Spinal cord (tissue), 10 donors: ENCODE data around the gene RNASE13. TPM values are rescaled to one million over a fixed set of nuclear protein-coding genes. Genes with fewer than 3 reads are reported as not detected.

Experiments used
- DNase-seq, 6 donors: peaks; one replicate each; pipeline versions ENCODE4 v3.0.0 to v3.0.0-alpha.2; 2013 to 2015; ENCODE audit warnings: low spot score in 6 of 6, low read depth in 4 of 6
- H3K27ac ChIP-seq: one replicate; pipeline ENCODE4 v1.5.1; 2013; ENCODE audit warnings: low read depth, low read length, control low read depth
- H3K27me3 ChIP-seq: one replicate; pipeline ENCODE4 v1.6.1; 2013; ENCODE audit warnings: low read length; ENCODE audit not compliant: control insufficient read depth, insufficient read depth
- H3K36me3 ChIP-seq: one replicate; pipeline ENCODE4 v1.6.1; 2013; ENCODE audit warnings: low read length; ENCODE audit not compliant: control insufficient read depth, insufficient read depth
- H3K4me1 ChIP-seq: one replicate; pipeline ENCODE4 v1.6.1; 2013; ENCODE audit warnings: low read length; ENCODE audit not compliant: control insufficient read depth, insufficient read depth
- H3K4me3 ChIP-seq: one replicate; pipeline ENCODE4 v1.5.1; 2013; ENCODE audit warnings: low read depth, low read length, control low read depth
- H3K9me3 ChIP-seq: one replicate; pipeline ENCODE4 v1.6.1; 2013; ENCODE audit warnings: low read length; ENCODE audit not compliant: control insufficient read depth, insufficient read depth
- WGBS: methylation state at CpG from one replicate; pipeline ENCODE4 v1.1.5; 2013; ENCODE audit warnings: missing lambda C conversion rate; ENCODE audit not compliant: insufficient coverage; 5-methylcytosine and 5-hydroxymethylcytosine counted together
- long read RNA-seq, 4 donors: transcript quantifications; one replicate each; lab custom pipeline, GENCODE V29; 2026
- polyA plus RNA-seq, 2 donors: library from polyadenylated mRNA; unstranded; fragments of 120-200 nt; gene quantifications; one replicate each; pipeline ENCODE4 v1.2.1, GENCODE V29; 2013; ENCODE audit not compliant: insufficient read length in 2 of 2
- total RNA-seq, 2 donors: library from RNA; depleted of rRNA in 1 of 2; stranded (reverse); fragments of 120-200 nt in 1 of 2; fragments of >200 nt in 1 of 2; gene quantifications; one replicate each; pipeline versions ENCODE4 v1.2.3 to v1.2.4, GENCODE V29; 2013 to 2014
- donor health status: healthy.

The RNASE13 gene
- total RNA-seq (not detected), polyA plus RNA-seq (not detected)
- long read RNA-seq, donor 1 = 0 reads
- long read RNA-seq, donor 2 = 0 reads
- long read RNA-seq, donor 3 = 0 reads
- long read RNA-seq, donor 4 = 0 reads

GRCh38 chr14:21034707-21035106 lies at the start of gene RNASE13:
Gene RNASE13 (minus strand): TSS chr14:21034807. CDS start chr14:21034288, 519 bp downstream.
- DNase-seq = no peak
- peaks cover 30% of the 10 kb centered on the region for H3K4me1 ChIP-seq
- H3K27ac ChIP-seq = no peak within 1 kb of the TSS
- no peaks in the 10 kb centered on the region for H3K27me3 ChIP-seq
- H3K36me3 ChIP-seq = no peaks in the 10 kb centered on the region
- no peaks in the 10 kb centered on the region for H3K9me3 ChIP-seq
- 76% methylated on average over 4 of the region's 5 CpGs for WGBS
- H3K4me3 ChIP-seq = no peak within 1 kb of the TSS

GRCh38 chr14:21084396-21084795 lies 49.8 kb upstream of the RNASE13 start:
- H3K27ac ChIP-seq = no peak overlapping the region

GRCh38 chr14:21083565-21084325 lies 49.1 kb upstream of the RNASE13 start:
- no peaks in the 10 kb centered on the region for H3K27me3 ChIP-seq
- peaks cover 16% of the 10 kb centered on the region for H3K4me1 ChIP-seq
- no peaks in the 10 kb centered on the region for H3K9me3 ChIP-seq
- H3K36me3 ChIP-seq = peaks cover 84% of the 10 kb centered on the region
- DNase-seq = no peak
- no peak overlapping the region for H3K4me3 ChIP-seq
- WGBS = 90% methylated on average over 11 of the region's 11 CpGs
- H3K27ac ChIP-seq = no peak overlapping the region

More at GRCh38 chr14:21084396-21084795, 49.8 kb upstream of the RNASE13 start:
- H3K4me1 ChIP-seq = peaks cover 16% of the 10 kb centered on the region
- no peak overlapping the region for H3K4me3 ChIP-seq
- no peaks in the 10 kb centered on the region for H3K9me3 ChIP-seq
- peaks cover 83% of the 10 kb centered on the region for H3K36me3 ChIP-seq
- 75% methylated on average over 1 of the region's 2 CpGs for WGBS
- DNase-seq = no peak
- no peaks in the 10 kb centered on the region for H3K27me3 ChIP-seq

GRCh38 chr14:21081521-21082142 lies 47.0 kb upstream of the RNASE13 start:
- WGBS = 85% methylated on average over 28 of the region's 30 CpGs
- H3K4me1 ChIP-seq = peaks cover 4% of the 10 kb centered on the region
- H3K36me3 ChIP-seq = peaks cover 92% of the 10 kb centered on the region

GRCh38 chr14:21078726-21079125 lies 44.1 kb upstream of the RNASE13 start:
- no peak overlapping the region for H3K27ac ChIP-seq
- H3K36me3 ChIP-seq = peaks cover 94% of the 10 kb centered on the region
- peaks cover 20% of the 10 kb centered on the region for H3K4me1 ChIP-seq
- H3K4me3 ChIP-seq = no peak overlapping the region
- DNase-seq = no peak
- 84% methylated on average over 7 of the region's 10 CpGs for WGBS
- H3K9me3 ChIP-seq = no peaks in the 10 kb centered on the region
- H3K27me3 ChIP-seq = no peaks in the 10 kb centered on the region

More at GRCh38 chr14:21081521-21082142, 47.0 kb upstream of the RNASE13 start:
- H3K4me3 ChIP-seq = no peak overlapping the region
- H3K27me3 ChIP-seq = no peaks in the 10 kb centered on the region
- no peak for DNase-seq
- H3K27ac ChIP-seq = no peak overlapping the region
- H3K9me3 ChIP-seq = no peaks in the 10 kb centered on the region

- H3K9me3 ChIP-seq = no peaks in the 10 kb centered on the region
- DNase-seq = no peak
- no peaks in the 10 kb centered on the region for H3K27me3 ChIP-seq
- H3K4me1 ChIP-seq = peaks cover 21% of the 10 kb centered on the region
- H3K4me3 ChIP-seq = no peak overlapping the region
- WGBS = 90% methylated on average over 3 of the region's 5 CpGs
- H3K36me3 ChIP-seq = peaks cover 94% of the 10 kb centered on the region
- H3K27ac ChIP-seq = no peak overlapping the region
These were observed 43.7 kb upstream of the RNASE13 start for GRCh38 chr14:21078287-21078686.

GRCh38 chr14:21077672-21078071 lies 43.1 kb upstream of the RNASE13 start:
- Histone ChIP-seq H3K4me1 (peaks cover 26% of the 10 kb centered on the region), H3K36me3 (peaks cover 94% of the 10 kb centered on the region), H3K27me3 (no peaks in the 10 kb centered on the region), H3K4me3 (no peak overlapping the region), H3K9me3 (no peaks in the 10 kb centered on the region), H3K27ac (no peak overlapping the region)
- DNase-seq = no peak
- 70% methylated on average over 1 of the region's 2 CpGs for WGBS

GRCh38 chr14:21075719-21076437 lies 41.3 kb upstream of the RNASE13 start:
- DNase-seq = no peak
- Histone ChIP-seq H3K36me3 (peaks cover 78% of the 10 kb centered on the region), H3K27ac (no peak overlapping the region), H3K4me1 (peaks cover 38% of the 10 kb centered on the region), H3K9me3 (no peaks in the 10 kb centered on the region), H3K4me3 (no peak overlapping the region), H3K27me3 (no peaks in the 10 kb centered on the region)
- WGBS = 84% methylated on average over 9 of the region's 9 CpGs

- no peak for DNase-seq
- Histone ChIP-seq H3K36me3 (peaks cover 68% of the 10 kb centered on the region), H3K27ac (no peak overlapping the region)
These were observed 40.0 kb upstream of the RNASE13 start for GRCh38 chr14:21074398-21075272.

More at GRCh38 chr14:21074398-21075272, 40.0 kb upstream of the RNASE13 start:
- 89% methylated on average over 25 of the region's 26 CpGs for WGBS
- Histone ChIP-seq H3K4me1 (peaks cover 47% of the 10 kb centered on the region), H3K4me3 (no peak overlapping the region), H3K27me3 (no peaks in the 10 kb centered on the region), H3K9me3 (no peaks in the 10 kb centered on the region)
